ENCODE measurements around the gene IRF2. TPM values are rescaled to one million over a fixed set of nuclear protein-coding genes. Genes with fewer than 3 reads are reported as not detected.

Gene IRF2
- total and polyA plus RNA-seq, 4 donors = 16.4 to 65.8 (median 43.1) TPM

DNA sequence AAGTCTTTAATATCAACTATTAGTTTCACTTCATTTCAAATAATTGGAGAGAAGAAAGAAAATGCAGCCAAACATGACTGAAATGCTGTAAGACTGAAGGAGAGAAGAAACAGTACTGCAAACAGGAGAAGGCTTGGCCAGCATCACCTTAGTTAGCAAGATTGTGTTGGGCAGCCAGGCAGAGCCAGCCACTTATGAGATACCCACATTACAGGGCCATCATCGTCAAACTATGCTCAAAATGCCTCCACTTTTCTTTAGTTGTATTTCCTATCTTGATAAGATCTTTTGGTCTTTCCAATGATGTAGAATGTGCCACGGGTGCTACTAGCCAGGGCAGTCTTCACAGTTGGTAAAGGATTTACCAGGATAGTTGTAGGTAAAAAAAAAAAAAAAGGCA is 10.9 kb upstream of the IRF2 start:
- no peak for TF ChIP-seq CTCF (IDR thresholded peaks at IDR 0.05; ENCODE audit: control extremely low read depth, extremely low read depth)
- H3K27ac ChIP-seq (ENCODE audit: low read depth in 1 of 2, low read length in 1 of 2) = no peak overlapping the region
- H3K4me3 ChIP-seq = no peak overlapping the region
- ATAC-seq (ENCODE audit: insufficient read depth, low FRiP score) = no peak
- no peaks in the 10 kb centered on the region for H3K9me3 ChIP-seq (ENCODE audit: control insufficient read depth in 4 of 4, insufficient read depth in 3 of 4, low read length in 3 of 4)
- H3K27me3 ChIP-seq (ENCODE audit: control insufficient read depth in 3 of 3, insufficient read depth in 3 of 3, low read length in 2 of 3) = no peaks in the 10 kb centered on the region
- no peak overlapping the region for H3K9ac ChIP-seq (ENCODE audit: insufficient read depth in 1 of 2, low read length in 2 of 2)
- DNase-seq = no peak
- WGBS, 2 donors = 84 to 87% methylated on average over 2 of the region's 2 CpGs
- H3K4me1 ChIP-seq (ENCODE audit: control insufficient read depth in 5 of 5, insufficient read depth in 5 of 5, low read length in 5 of 5) = peaks cover 0 to 4% (median 0%) of the 10 kb centered on the region in 5 donors
- no peaks in the 10 kb centered on the region for H3K36me3 ChIP-seq (ENCODE audit: control insufficient read depth in 4 of 4, insufficient read depth in 4 of 4, low read length in 4 of 4)

GRCh38 chr4:184481544-184481943 is 7.2 kb upstream of the IRF2 start:
- H3K9me3 ChIP-seq (ENCODE audit: control insufficient read depth in 4 of 4, insufficient read depth in 3 of 4, low read length in 3 of 4) = no peaks in the 10 kb centered on the region
- H3K27me3 ChIP-seq (ENCODE audit: control insufficient read depth in 3 of 3, insufficient read depth in 3 of 3, low read length in 2 of 3) = no peaks in the 10 kb centered on the region
- no peak overlapping the region for H3K4me3 ChIP-seq
- no peak for TF ChIP-seq CTCF (IDR thresholded peaks at IDR 0.05; ENCODE audit: control extremely low read depth, extremely low read depth)
- ATAC-seq (ENCODE audit: insufficient read depth, low FRiP score) (no peak), DNase-seq (no peak)
- H3K27ac ChIP-seq (ENCODE audit: low read depth in 1 of 2, low read length in 1 of 2) = no peak overlapping the region
- peaks cover 0 to 4% (median 0%) of the 10 kb centered on the region in 4 donors for H3K36me3 ChIP-seq (ENCODE audit: control insufficient read depth in 4 of 4, insufficient read depth in 4 of 4, low read length in 4 of 4)
- H3K9ac ChIP-seq (ENCODE audit: insufficient read depth in 1 of 2, low read length in 2 of 2) = no peak overlapping the region
- peaks cover 0 to 23% (median 16%) of the 10 kb centered on the region in 5 donors for H3K4me1 ChIP-seq (ENCODE audit: control insufficient read depth in 5 of 5, insufficient read depth in 5 of 5, low read length in 5 of 5)
- WGBS, 2 donors = 90 to 91% methylated on average over 6 of the region's 6 CpGs

GRCh38 chr4:184479516-184479950 is 5.2 kb upstream of the IRF2 start:
- ATAC-seq (ENCODE audit: insufficient read depth, low FRiP score) (no peak), DNase-seq (peak; percentile 17 to 48 (median 29))
- peaks cover 0 to 4% (median 0%) of the 10 kb centered on the region in 4 donors for H3K36me3 ChIP-seq (ENCODE audit: control insufficient read depth in 4 of 4, insufficient read depth in 4 of 4, low read length in 4 of 4)
- TF ChIP-seq CTCF (IDR thresholded peaks at IDR 0.05; ENCODE audit: control extremely low read depth, extremely low read depth) = no peak
- H3K27me3 ChIP-seq (ENCODE audit: control insufficient read depth in 3 of 3, insufficient read depth in 3 of 3, low read length in 2 of 3) = no peaks in the 10 kb centered on the region
- no peaks in the 10 kb centered on the region for H3K9me3 ChIP-seq (ENCODE audit: control insufficient read depth in 4 of 4, insufficient read depth in 3 of 4, low read length in 3 of 4)
- peaks cover 0 to 38% (median 22%) of the 10 kb centered on the region in 5 donors for H3K4me1 ChIP-seq (ENCODE audit: control insufficient read depth in 5 of 5, insufficient read depth in 5 of 5, low read length in 5 of 5)
- no peak overlapping the region for H3K9ac ChIP-seq (ENCODE audit: insufficient read depth in 1 of 2, low read length in 2 of 2)
- no peak overlapping the region for H3K4me3 ChIP-seq
- peak overlapping the region in 1 of 2 donors; percentile 71 for H3K27ac ChIP-seq (ENCODE audit: low read depth in 1 of 2, low read length in 1 of 2)
- 65 to 81% methylated on average over 1 of the region's 1 CpG for WGBS, 2 donors
